ENCODE measurements around the gene BCL7A. TPM values are rescaled to one million over a fixed set of nuclear protein-coding genes. Genes with fewer than 3 reads are reported as not detected.

Gene BCL7A
- total and polyA plus RNA-seq, 7 donors, result 3.6 to 14.3 (median 11.3) TPM

GRCh38 chr12:122085591-122085990 is 63.9 kb downstream of the BCL7A start:
- H3K27ac ChIP-seq, result peak overlapping the region; percentile 92

GRCh38 chr12:122086116-122086515 is 64.4 kb downstream of the BCL7A start:
- Histone ChIP-seq H3K27me3 (ENCODE audit: insufficient read depth in 3 of 3, low read length in 2 of 3) (no peaks in the 10 kb centered on the region), H3K36me3 (ENCODE audit: insufficient read depth in 1 of 2, low read depth in 1 of 2) (peaks cover 3 to 53% of the 10 kb centered on the region in 2 donors), H3K9me3 (no peaks in the 10 kb centered on the region), H3K4me3 (peak overlapping the region; percentile 44), H3K27ac (peak overlapping the region; percentile 92), H3K4me1 (peaks cover 90% of the 10 kb centered on the region)
- DNase-seq (no peak), ATAC-seq (no peak)
- TF ChIP-seq CTCF (IDR thresholded peaks at IDR 0.05), result no peak
- intact Hi-C loops (cut with DNase I), result loop anchor here in 1 of 2 donors (5.0 kb wide), 1 partner anchor 41 kb away; no protein-coding TSS in a partner anchor
- WGBS, 3 donors, result 77 to 84% (median 81%) methylated on average over 8 of the region's 8 CpGs

More at GRCh38 chr12:122085591-122085990, 63.9 kb downstream of the BCL7A start:
- DNase-seq (no peak), ATAC-seq (no peak)
- Histone ChIP-seq H3K36me3 (ENCODE audit: insufficient read depth in 1 of 2, low read depth in 1 of 2) (peaks cover 3 to 53% of the 10 kb centered on the region in 2 donors), H3K9me3 (no peaks in the 10 kb centered on the region), H3K4me1 (peaks cover 90% of the 10 kb centered on the region), H3K27me3 (ENCODE audit: insufficient read depth in 3 of 3, low read length in 2 of 3) (no peaks in the 10 kb centered on the region), H3K4me3 (no peak overlapping the region)
- no peak for TF ChIP-seq CTCF (IDR thresholded peaks at IDR 0.05)
- 73 to 93% (median 74%) methylated on average over 5 of the region's 5 CpGs for WGBS, 3 donors
- intact Hi-C loops (cut with DNase I), result loop anchor here in 1 of 2 donors (5.0 kb wide), 1 partner anchor 42 kb away; no protein-coding TSS in a partner anchor

GRCh38 chr12:122086641-122087285 is 65.1 kb downstream of the BCL7A start:
- no peak for TF ChIP-seq CTCF (IDR thresholded peaks at IDR 0.05)
- Histone ChIP-seq H3K4me3 (peak overlapping the region; percentile 44), H3K36me3 (ENCODE audit: insufficient read depth in 1 of 2, low read depth in 1 of 2) (peaks cover 3 to 53% of the 10 kb centered on the region in 2 donors), H3K27ac (peak overlapping the region; percentile 92), H3K9me3 (no peaks in the 10 kb centered on the region), H3K27me3 (ENCODE audit: insufficient read depth in 3 of 3, low read length in 2 of 3) (no peaks in the 10 kb centered on the region), H3K4me1 (peaks cover 93% of the 10 kb centered on the region)
- ATAC-seq, result no peak
- intact Hi-C loops (cut with DNase I), result loop anchor here in 1 of 2 donors (5.0 kb wide), 1 partner anchor 41 kb away; no protein-coding TSS in a partner anchor
- no peak for DNase-seq
- WGBS, 3 donors, result 50 to 66% (median 50%) methylated on average over 18 of the region's 18 CpGs

- TF ChIP-seq CTCF (IDR thresholded peaks at IDR 0.05), result no peak
- 38 to 58% (median 43%) methylated on average over 16 to 17 of the region's 17 CpGs for WGBS, 3 donors
- DNase-seq (peak in 1 of 2 donors; percentile 39), ATAC-seq (peak; percentile 70 to 82 (median 76))
- intact Hi-C loops (cut with DNase I), result loop anchor here in 1 of 2 donors (5.0 kb wide), 1 partner anchor 40 kb away; no protein-coding TSS in a partner anchor
- H3K4me1 ChIP-seq, result peaks cover 93% of the 10 kb centered on the region
- peaks cover 3 to 53% of the 10 kb centered on the region in 2 donors for H3K36me3 ChIP-seq (ENCODE audit: insufficient read depth in 1 of 2, low read depth in 1 of 2)
- no peaks in the 10 kb centered on the region for H3K9me3 ChIP-seq
- H3K27ac ChIP-seq, result peak overlapping the region; percentile 92
- no peaks in the 10 kb centered on the region for H3K27me3 ChIP-seq (ENCODE audit: insufficient read depth in 3 of 3, low read length in 2 of 3)
- H3K4me3 ChIP-seq, result peak overlapping the region; percentile 44
Observed at GRCh38 chr12:122087431-122088178, 65.9 kb downstream of the BCL7A start.
